HepG2 (cell line): ENCODE results near the gene TADA3. TPM values are rescaled to one million over a fixed set of nuclear protein-coding genes. Genes with fewer than 3 reads are reported as not detected.

ENCODE experiments used
- AFF4 ChIP-seq: sonication (generic); formaldehyde crosslinking; IDR thresholded peaks from 2 replicates; pipeline ENCODE4 v1.4.0; 2020; ENCODE audit warnings: missing genetic modification reagents
- CC2D1A ChIP-seq: sonication (generic); formaldehyde crosslinking; IDR thresholded peaks from 2 replicates; pipeline ENCODE4 v1.8.1; 2023; ENCODE audit warnings: mild to moderate bottlenecking, missing genetic modification reagents
- CCAR2 ChIP-seq: fragments of 200-400 bp; formaldehyde crosslinking; optimal IDR thresholded peaks from 2 replicates; pipeline ENCODE3; 2018; ENCODE audit warnings: low read depth, mild to moderate bottlenecking, low read length, moderate library complexity
- CTCF ChIP-seq: sonication (generic); formaldehyde crosslinking; IDR thresholded peaks from 2 replicates; pipeline ENCODE4 v1.5.0; 2020; ENCODE audit warnings: mild to moderate bottlenecking, missing genetic modification reagents, moderate library complexity
- IKZF4 ChIP-seq: sonication (generic); formaldehyde crosslinking; IDR thresholded peaks from 2 replicates; pipeline ENCODE4 v1.5.1; 2020; ENCODE audit warnings: borderline replicate concordance, mild to moderate bottlenecking, low read depth, missing genetic modification reagents; ENCODE audit errors: not compliant biosample characterization
- PHF8 ChIP-seq: sonication (generic); formaldehyde crosslinking; IDR thresholded peaks from 2 replicates; pipeline ENCODE4 v1.5.0; 2020; ENCODE audit warnings: missing genetic modification reagents
- SIN3A ChIP-seq: IDR thresholded peaks from 2 replicates; pipeline ENCODE4 v1.6.1; 2011; ENCODE audit warnings: low read depth, mild to moderate bottlenecking, control low read depth, low read length, borderline replicate concordance
- ZBTB8A ChIP-seq: sonication (generic); formaldehyde crosslinking; IDR thresholded peaks from 2 replicates; pipeline ENCODE4 v1.4.0; 2020; ENCODE audit warnings: mild to moderate bottlenecking, low read depth, missing genetic modification reagents, borderline replicate concordance
- ZFP36L2 ChIP-seq: sonication (generic); formaldehyde crosslinking; IDR thresholded peaks from 2 replicates; pipeline ENCODE4 v1.4.0; 2020; ENCODE audit warnings: missing genetic modification reagents
- ZFX ChIP-seq: sonication (generic); formaldehyde crosslinking; IDR thresholded peaks from 2 replicates; pipeline ENCODE4 v1.4.0; 2020; ENCODE audit warnings: mild to moderate bottlenecking, low read depth, missing genetic modification reagents, moderate library complexity
- ZFY ChIP-seq: sonication (generic); formaldehyde crosslinking; IDR thresholded peaks from 2 replicates; pipeline ENCODE4 v1.4.0; 2020; ENCODE audit warnings: missing genetic modification reagents
- ZNF367 ChIP-seq: sonication (generic); formaldehyde crosslinking; IDR thresholded peaks from 2 replicates; pipeline ENCODE4 v1.4.0; 2020; ENCODE audit warnings: missing genetic modification reagents, borderline replicate concordance
- ZNF629 ChIP-seq: sonication (generic); formaldehyde crosslinking; conservative IDR thresholded peaks from 2 replicates; pipeline ENCODE4 v1.5.0; 2020; ENCODE audit warnings: missing genetic modification reagents
- ZNF761 ChIP-seq: sonication (generic); formaldehyde crosslinking; conservative IDR thresholded peaks from 2 replicates; pipeline ENCODE4 v1.4.0; 2020; ENCODE audit warnings: mild to moderate bottlenecking, missing genetic modification reagents
- ZNF879 ChIP-seq: sonication (generic); formaldehyde crosslinking; IDR thresholded peaks from 2 replicates; pipeline ENCODE4 v1.8.1; 2023; ENCODE audit warnings: missing genetic modification reagents
- polyA plus RNA-seq, 8 experiments: library from polyadenylated mRNA; depleted of rRNA in 3 of 8; stranded (reverse) in 7 of 8; unstranded in 1 of 8; fragments of >200 nt; fragmentation: Illumina TruSeq in 4 of 8; extraction: Trizol in 4 of 8; gene quantifications; 2 replicates each; pipeline versions ENCODE4 v1.2.1 to v1.2.3, GENCODE V29; 2011 to 2016; ENCODE audit warnings: low read depth in 4 of 8, missing spikeins in 1 of 8, mixed read lengths in 1 of 8; ENCODE audit not compliant: insufficient read depth in 1 of 8
- total RNA-seq, 5 experiments: library from RNA; depleted of rRNA; stranded (reverse); fragments of >200 nt; fragmentation: Illumina TruSeq; extraction: Trizol; gene quantifications; 2 replicates each; pipeline ENCODE4 v1.2.3, GENCODE V29; 2016; ENCODE audit warnings: low read depth in 1 of 5
- TF ChIP-seq, protein P1 (sequence below): sonication (generic); formaldehyde crosslinking; IDR thresholded peaks from 2 replicates; pipeline ENCODE4 v1.4.0; 2020; ENCODE audit warnings: missing genetic modification reagents

Gene TADA3
- total and polyA plus RNA-seq, 2 of the 13 experiments (the other 11 are each of a cell fraction or from before 2014, with no cell fraction given): 32.1 to 37.1 TPM

DNA sequence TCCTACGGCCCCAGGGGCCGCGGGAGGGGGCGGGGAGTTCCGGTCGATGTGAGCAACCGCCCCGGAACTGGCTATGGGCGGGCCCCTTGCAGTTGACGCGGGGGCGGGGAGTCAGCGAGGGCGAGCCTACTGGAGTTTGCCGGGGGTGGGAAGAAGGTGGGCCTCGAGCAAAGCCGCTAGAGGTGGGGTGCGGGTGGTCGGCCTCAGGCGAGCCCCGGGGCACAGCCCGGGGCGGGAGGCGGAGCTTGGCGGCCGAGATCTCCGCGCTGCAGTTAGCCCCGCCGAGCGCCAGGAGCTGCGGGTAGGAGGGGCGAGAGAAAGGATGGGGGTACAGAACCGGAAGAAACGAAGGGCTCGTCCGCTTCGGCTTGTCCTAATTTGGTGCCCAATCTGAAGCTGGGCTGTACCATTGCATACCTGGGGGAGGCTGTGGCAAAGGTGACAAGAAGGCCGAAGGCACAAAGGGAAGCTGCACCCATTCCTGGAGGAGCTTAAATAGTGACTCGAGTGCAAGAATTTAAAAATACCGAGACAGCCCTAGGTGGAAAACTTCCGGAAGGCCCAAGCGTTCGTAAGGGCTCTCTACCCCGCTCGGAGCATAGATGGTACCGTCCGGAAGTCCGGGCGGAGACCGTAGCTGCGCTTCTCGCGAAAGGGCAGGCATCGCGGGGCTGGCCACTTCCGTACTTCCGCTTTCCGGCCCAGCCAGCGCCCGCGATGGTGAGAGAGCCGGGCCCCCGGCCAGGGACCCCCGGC, at the start of gene TADA3, which contains the start of gene ARPC4 (continued):
- peak; percentile 56; the same call in 1 of the 2 replicates for TF ChIP-seq ZFX (CRISPR knock-in tag)
- TF ChIP-seq CCAR2: no peak
- TF ChIP-seq SIN3A: peak; percentile 80
- TF ChIP-seq ZFP36L2 (CRISPR knock-in tag): no peak
- no peak for TF ChIP-seq CC2D1A (CRISPR knock-in tag)
- TF ChIP-seq PHF8 (CRISPR knock-in tag): peak; percentile 84
- no peak for TF ChIP-seq ZBTB8A (CRISPR knock-in tag)
- TF ChIP-seq CTCF (CRISPR knock-in tag): no peak
- TF ChIP-seq IKZF4 (CRISPR knock-in tag): no peak
- TF ChIP-seq ZNF761 (CRISPR knock-in tag): no peak
- no peak for TF ChIP-seq ZNF879
- TF ChIP-seq, protein P1, sequence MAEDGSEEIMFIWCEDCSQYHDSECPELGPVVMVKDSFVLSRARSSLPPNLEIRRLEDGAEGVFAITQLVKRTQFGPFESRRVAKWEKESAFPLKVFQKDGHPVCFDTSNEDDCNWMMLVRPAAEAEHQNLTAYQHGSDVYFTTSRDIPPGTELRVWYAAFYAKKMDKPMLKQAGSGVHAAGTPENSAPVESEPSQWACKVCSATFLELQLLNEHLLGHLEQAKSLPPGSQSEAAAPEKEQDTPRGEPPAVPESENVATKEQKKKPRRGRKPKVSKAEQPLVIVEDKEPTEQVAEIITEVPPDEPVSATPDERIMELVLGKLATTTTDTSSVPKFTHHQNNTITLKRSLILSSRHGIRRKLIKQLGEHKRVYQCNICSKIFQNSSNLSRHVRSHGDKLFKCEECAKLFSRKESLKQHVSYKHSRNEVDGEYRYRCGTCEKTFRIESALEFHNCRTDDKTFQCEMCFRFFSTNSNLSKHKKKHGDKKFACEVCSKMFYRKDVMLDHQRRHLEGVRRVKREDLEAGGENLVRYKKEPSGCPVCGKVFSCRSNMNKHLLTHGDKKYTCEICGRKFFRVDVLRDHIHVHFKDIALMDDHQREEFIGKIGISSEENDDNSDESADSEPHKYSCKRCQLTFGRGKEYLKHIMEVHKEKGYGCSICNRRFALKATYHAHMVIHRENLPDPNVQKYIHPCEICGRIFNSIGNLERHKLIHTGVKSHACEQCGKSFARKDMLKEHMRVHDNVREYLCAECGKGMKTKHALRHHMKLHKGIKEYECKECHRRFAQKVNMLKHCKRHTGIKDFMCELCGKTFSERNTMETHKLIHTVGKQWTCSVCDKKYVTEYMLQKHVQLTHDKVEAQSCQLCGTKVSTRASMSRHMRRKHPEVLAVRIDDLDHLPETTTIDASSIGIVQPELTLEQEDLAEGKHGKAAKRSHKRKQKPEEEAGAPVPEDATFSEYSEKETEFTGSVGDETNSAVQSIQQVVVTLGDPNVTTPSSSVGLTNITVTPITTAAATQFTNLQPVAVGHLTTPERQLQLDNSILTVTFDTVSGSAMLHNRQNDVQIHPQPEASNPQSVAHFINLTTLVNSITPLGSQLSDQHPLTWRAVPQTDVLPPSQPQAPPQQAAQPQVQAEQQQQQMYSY (CRISPR knock-in tag): no peak
- TF ChIP-seq AFF4 (CRISPR knock-in tag): no peak
- peak; percentile 72 for TF ChIP-seq ZFY (CRISPR knock-in tag)
- TF ChIP-seq ZNF367 (CRISPR knock-in tag): no peak
- TF ChIP-seq ZNF629: no peak
